Caco-2 (cell line): ENCODE results near the gene KIAA1614. TPM values are rescaled to one million over a fixed set of nuclear protein-coding genes. Genes with fewer than 3 reads are reported as not detected.

Experiments
- BruUV-seq: library from RNA; stranded (reverse); fragments of 400-500 nt; replicated peaks from 2 replicates; lab custom pipeline; 2021; lab: Mats Ljungman, UMichigan
- CTCF ChIA-PET: fragments of 300-600 bp; sonication (Branson Sonifier 250); formaldehyde crosslinking; loops from one replicate; lab custom pipeline; 2022; ENCODE audit warnings: antibody characterized with exemption; lab: Charles Lee
- POLR2A ChIA-PET: fragments of 300-600 bp; sonication (Branson Sonifier 250); formaldehyde crosslinking; loops from one replicate; lab custom pipeline; 2022; ENCODE audit warnings: antibody characterized with exemption; lab: Charles Lee
- DNase-seq, 2 experiments: peaks; one replicate each; pipeline versions ENCODE4 v3.0.0 to v3.0.0-alpha.2; 2020 to 2022
- H3K27me3 ChIP-seq: replicated peaks from 2 replicates; pipeline ENCODE4 v1.6.0; 2011; ENCODE audit warnings: low read length; ENCODE audit not compliant: control insufficient read depth, insufficient read depth
- H3K36me3 ChIP-seq: 2 replicates; pipeline ENCODE4 v1.5.1; 2011; ENCODE audit warnings: low read length; ENCODE audit not compliant: control insufficient read depth, insufficient read depth
- H3K4me1 ChIP-seq: fragments of 250-450 bp; sonication (Bioruptor Pico); 2 replicates; pipeline ENCODE4 v1.5.1; 2020; ENCODE audit warnings: mild to moderate bottlenecking
- H3K4me3 ChIP-seq: 2 replicates; pipeline ENCODE4 v1.5.1; 2011; ENCODE audit warnings: low read depth, mild to moderate bottlenecking, control low read depth, low read length
- H3K9me3 ChIP-seq: fragments of 250-450 bp; sonication (Bioruptor Pico); 2 replicates; pipeline ENCODE4 v1.5.1; 2020; ENCODE audit warnings: mild to moderate bottlenecking, moderate library complexity
- H3K27ac Mint-ChIP-seq: one replicate; pipeline ENCODE4 v1.8.0; 2022; ENCODE audit warnings: mixed read lengths; ENCODE audit not compliant: unreplicated experiment
- H3K27me3 Mint-ChIP-seq: one replicate; pipeline ENCODE4 v1.8.0; 2022; ENCODE audit warnings: mixed read lengths; ENCODE audit not compliant: insufficient read depth, unreplicated experiment
- H3K36me3 Mint-ChIP-seq: one replicate; pipeline ENCODE4 v1.8.0; 2022; ENCODE audit warnings: mild to moderate bottlenecking, mixed read lengths; ENCODE audit not compliant: insufficient read depth, unreplicated experiment
- H3K4me1 Mint-ChIP-seq: one replicate; pipeline ENCODE4 v1.8.0; 2022; ENCODE audit warnings: low read depth, mixed read lengths; ENCODE audit not compliant: unreplicated experiment
- H3K4me3 Mint-ChIP-seq: one replicate; pipeline ENCODE4 v1.8.0; 2022; ENCODE audit warnings: mild to moderate bottlenecking, moderate library complexity, mixed read lengths; ENCODE audit not compliant: unreplicated experiment
- H3K9me3 Mint-ChIP-seq: one replicate; pipeline ENCODE4 v1.8.0; 2022; ENCODE audit warnings: mixed read lengths; ENCODE audit not compliant: unreplicated experiment
- CTCF ChIP-seq, 2 experiments: fragments of 200-600 bp in 1 of 2; IDR thresholded peaks; 1 replicate in 1 of 2; 2 replicates in 1 of 2; pipeline versions ENCODE4 v1.5.1 to v1.8.0; 2011 to 2022; ENCODE audit warnings: antibody characterized with exemption in 1 of 2, control low read depth in 1 of 2, inconsistent platforms in 1 of 2, low read depth in 1 of 2, low read length in 1 of 2, mild to moderate bottlenecking in 1 of 2, moderate library complexity in 1 of 2; ENCODE audit not compliant: insufficient read depth in 1 of 2, severe bottlenecking in 1 of 2, unreplicated experiment in 1 of 2
- intact Hi-C: fragments of 100-400 bp; cut with micrococcal nuclease; formaldehyde crosslinking; loops from one replicate; pipeline ENCODE4 v1.10.0; 2022; ENCODE audit not compliant: unreplicated experiment
- total RNA-seq: library from RNA; stranded (reverse); gene quantifications from 2 replicates; pipeline ENCODE4 v1.2.3, GENCODE V29; 2022

KIAA1614 gene
- total RNA-seq, 1 experiment from 2014 or later = 0.29 TPM

- Mint-ChIP-seq H3K27ac (no peak overlapping the region), H3K9me3 (no peaks in the 10 kb centered on the region), H3K4me1 (peaks cover 7% of the 10 kb centered on the region), H3K4me3 (no peak overlapping the region), H3K36me3 (peaks cover 45% of the 10 kb centered on the region), H3K27me3 (no peaks in the 10 kb centered on the region)
- no TSS peak for BruUV-seq
- no peak for DNase-seq
- Histone ChIP-seq H3K36me3 (peaks cover 5% of the 10 kb centered on the region), H3K9me3 (no peaks in the 10 kb centered on the region), H3K27me3 (no peaks in the 10 kb centered on the region), H3K4me3 (no peak overlapping the region), H3K4me1 (peaks cover 4% of the 10 kb centered on the region; the same call in 1 of the 2 replicates)
- intact Hi-C loops = no loop called here
- TF ChIP-seq CTCF (IDR thresholded peaks at IDR 0.05; ENCODE audit: insufficient read depth in 1 of 2, low read depth in 1 of 2, low read length in 1 of 2, severe bottlenecking in 1 of 2, unreplicated experiment in 1 of 2) = no peak
- ChIA-PET POLR2A (no interaction called here), CTCF (no interaction called here)
Observed at GRCh38 chr1:180976732-180977357, 64.1 kb downstream of the KIAA1614 start.

- POLR2A ChIA-PET = no interaction called here
- DNase-seq = no peak
- Mint-ChIP-seq H3K9me3 (no peaks in the 10 kb centered on the region), H3K27me3 (no peaks in the 10 kb centered on the region), H3K4me1 (no peaks in the 10 kb centered on the region), H3K36me3 (peaks cover 38% of the 10 kb centered on the region), H3K27ac (no peak overlapping the region), H3K4me3 (no peak overlapping the region)
- intact Hi-C loops = no loop called here
- Histone ChIP-seq H3K4me3 (no peak overlapping the region), H3K36me3 (peaks cover 3% of the 10 kb centered on the region), H3K4me1 (no peaks in the 10 kb centered on the region), H3K27me3 (no peaks in the 10 kb centered on the region), H3K9me3 (no peaks in the 10 kb centered on the region)
- BruUV-seq = no TSS peak
- no peak for TF ChIP-seq CTCF (IDR thresholded peaks at IDR 0.05; ENCODE audit: insufficient read depth in 1 of 2, low read depth in 1 of 2, low read length in 1 of 2, severe bottlenecking in 1 of 2, unreplicated experiment in 1 of 2)
- CTCF ChIA-PET = no interaction called here
Observed at GRCh38 chr1:180981596-180982387, 69.1 kb downstream of the KIAA1614 start.

GRCh38 chr1:180982422-180982821 is 69.7 kb downstream of the KIAA1614 start:
- BruUV-seq = no TSS peak
- H3K4me1 ChIP-seq = no peaks in the 10 kb centered on the region
- Mint-ChIP-seq H3K4me1 (no peaks in the 10 kb centered on the region), H3K4me3 (no peak overlapping the region), H3K27ac (no peak overlapping the region), H3K9me3 (no peaks in the 10 kb centered on the region), H3K27me3 (no peaks in the 10 kb centered on the region), H3K36me3 (peaks cover 44% of the 10 kb centered on the region)
- H3K9me3 ChIP-seq = no peaks in the 10 kb centered on the region
- DNase-seq = no peak
- peaks cover 6% of the 10 kb centered on the region for H3K36me3 ChIP-seq
- ChIA-PET CTCF (no interaction called here), POLR2A (no interaction called here)
- intact Hi-C loops = no loop called here
- no peak for TF ChIP-seq CTCF (IDR thresholded peaks at IDR 0.05; ENCODE audit: insufficient read depth in 1 of 2, low read depth in 1 of 2, low read length in 1 of 2, severe bottlenecking in 1 of 2, unreplicated experiment in 1 of 2)
- H3K27me3 ChIP-seq = no peaks in the 10 kb centered on the region
- no peak overlapping the region for H3K4me3 ChIP-seq
